Smooth muscle cell of the brain vasculature (primary cell): Measurements from ENCODE around the gene ADGRE3.
"Not testable (repeated sequence)": the region's sequence is repeated elsewhere in the genome, so short reads cannot be mapped to it uniquely, and the experiment has no call there.

ENCODE experiments used
- DNase-seq: peaks from one replicate; pipeline ENCODE4 v3.0.0-alpha.2; 2012; ENCODE audit warnings: low read depth, low spot score

Gene ADGRE3

DNA sequence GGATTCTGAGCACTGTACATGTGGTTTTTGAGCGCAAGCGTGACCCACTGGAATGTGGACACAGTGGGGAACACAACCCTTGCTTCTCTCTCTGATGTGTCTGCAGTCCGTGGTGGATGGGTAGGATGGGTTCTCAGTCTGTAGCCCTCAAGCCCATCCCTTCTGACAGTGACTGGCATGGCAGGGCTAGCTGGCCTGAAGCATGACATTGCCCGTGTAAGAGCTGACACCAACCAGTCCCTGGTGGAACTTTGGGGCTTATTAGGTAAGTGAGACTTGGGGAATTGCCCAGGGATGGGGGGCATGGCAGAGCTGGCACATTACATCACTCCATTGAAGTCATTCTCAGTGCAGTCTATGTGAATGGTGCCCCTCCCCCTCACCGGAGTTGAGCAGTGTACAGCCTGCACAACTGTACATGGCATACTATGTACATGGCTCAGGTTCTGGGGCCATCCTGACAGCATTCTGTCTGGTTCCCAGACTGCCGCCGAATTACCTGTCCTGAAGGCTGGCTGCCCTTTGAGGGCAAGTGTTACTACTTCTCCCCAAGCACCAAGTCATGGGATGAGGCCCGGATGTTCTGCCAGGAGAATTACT lies 75.0 kb downstream of the ADGRE3 start:
- no peak for DNase-seq

DNA sequence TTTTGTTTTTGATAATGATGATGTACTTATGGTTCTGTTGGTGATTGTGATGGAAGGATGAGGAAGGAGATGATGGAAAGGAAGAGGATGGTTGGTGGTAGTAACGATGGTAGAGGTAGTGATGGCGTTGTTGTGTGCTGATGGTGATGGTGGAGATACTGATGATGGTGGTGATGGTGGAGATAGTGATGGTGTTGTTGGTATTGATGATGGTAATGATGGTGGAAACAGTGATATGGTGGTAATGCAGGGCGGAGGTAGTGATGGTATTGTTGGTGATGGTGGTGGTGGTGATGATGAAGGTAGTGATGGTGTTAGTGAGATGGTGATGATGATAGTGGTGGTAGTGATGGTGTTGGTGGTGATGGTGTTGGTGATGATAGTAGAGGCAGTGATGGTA lies 79.1 kb downstream of the ADGRE3 start:
- DNase-seq = no peak

DNA sequence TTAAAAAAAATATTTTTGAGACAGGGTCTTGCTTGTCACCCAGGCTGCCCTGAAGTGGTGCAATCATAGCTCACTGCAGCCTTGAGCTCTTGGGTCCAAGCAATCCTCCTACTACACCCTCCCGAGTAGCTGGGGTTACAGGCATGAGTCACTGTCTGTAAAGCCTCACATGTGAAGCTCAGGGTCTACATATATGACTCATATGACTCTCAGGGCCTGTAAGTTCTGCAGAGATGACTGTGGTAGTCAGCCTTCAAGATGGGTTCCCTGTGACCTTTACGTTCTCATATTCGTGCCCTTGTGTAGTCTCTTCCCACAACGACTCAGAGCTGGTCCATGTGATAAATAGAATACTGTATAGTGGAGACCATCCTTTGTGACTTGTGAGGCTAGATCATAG lies 85.2 kb downstream of the ADGRE3 start:
- DNase-seq = not testable (repeated sequence)

DNA sequence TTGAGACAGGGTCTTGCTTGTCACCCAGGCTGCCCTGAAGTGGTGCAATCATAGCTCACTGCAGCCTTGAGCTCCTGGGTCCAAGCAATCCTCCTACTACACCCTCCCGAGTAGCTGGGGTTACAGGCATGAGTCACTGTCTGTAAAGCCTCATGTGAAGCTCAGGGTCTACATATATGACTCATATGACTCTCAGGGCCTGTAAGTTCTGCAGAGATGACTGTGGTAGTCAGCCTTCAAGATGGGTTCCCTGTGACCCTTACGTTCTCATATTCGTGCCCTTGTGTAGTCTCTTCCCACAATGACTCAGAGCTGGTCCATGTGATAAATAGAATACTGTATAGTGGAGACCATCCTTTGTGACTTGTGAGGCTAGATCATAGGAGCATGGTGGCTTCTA lies 89.5 kb downstream of the ADGRE3 start:
- not testable (repeated sequence) for DNase-seq

DNA sequence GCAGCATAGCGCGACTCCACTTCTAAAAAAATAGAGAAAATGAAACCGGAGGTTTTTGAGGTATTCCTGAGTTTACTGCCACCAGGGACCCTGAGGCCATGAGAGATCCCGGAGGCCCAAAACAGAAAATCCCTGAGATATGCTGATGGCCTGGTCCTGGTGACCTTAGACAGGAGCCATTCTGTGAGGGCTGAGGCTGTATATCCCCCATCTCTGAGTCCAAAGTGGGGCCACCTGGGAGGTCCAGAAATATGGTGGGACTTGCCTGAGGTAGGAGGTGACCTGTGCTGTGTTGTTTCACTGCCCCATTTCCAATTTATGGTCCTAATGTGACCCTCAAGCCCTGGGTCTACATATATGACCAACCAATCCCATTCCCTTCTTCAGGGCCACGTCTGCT lies 90.3 kb downstream of the ADGRE3 start:
- DNase-seq = not testable (repeated sequence)

DNA sequence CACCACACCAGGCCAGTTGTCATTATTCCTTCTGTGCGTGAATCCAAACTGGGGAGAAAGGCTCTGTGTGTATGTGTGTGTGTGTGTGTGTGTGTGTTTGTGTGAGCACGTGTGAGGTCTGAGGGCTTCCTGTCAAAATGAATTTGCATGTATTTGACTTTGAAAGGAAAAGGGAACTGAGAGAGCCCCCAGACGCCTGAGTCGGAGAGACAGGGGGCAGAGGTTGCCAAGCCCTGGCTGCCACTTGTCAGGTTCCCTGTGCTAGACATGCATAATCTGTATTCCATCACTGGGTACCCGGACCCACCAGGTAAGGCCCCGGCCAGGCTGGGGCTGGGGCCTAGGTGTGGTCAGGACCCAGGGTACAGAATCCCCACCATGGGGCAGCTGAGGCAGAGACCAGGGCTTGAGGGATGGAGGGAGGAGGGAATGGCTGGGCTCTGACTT lies 91.7 kb downstream of the ADGRE3 start, which contains the start of gene CLEC17A:
CLEC17A (plus strand) TSS at position 191 of the 447 bp plus-strand sequence; CDS start at position 268, 77 bp downstream.
- DNase-seq = no peak

DNA sequence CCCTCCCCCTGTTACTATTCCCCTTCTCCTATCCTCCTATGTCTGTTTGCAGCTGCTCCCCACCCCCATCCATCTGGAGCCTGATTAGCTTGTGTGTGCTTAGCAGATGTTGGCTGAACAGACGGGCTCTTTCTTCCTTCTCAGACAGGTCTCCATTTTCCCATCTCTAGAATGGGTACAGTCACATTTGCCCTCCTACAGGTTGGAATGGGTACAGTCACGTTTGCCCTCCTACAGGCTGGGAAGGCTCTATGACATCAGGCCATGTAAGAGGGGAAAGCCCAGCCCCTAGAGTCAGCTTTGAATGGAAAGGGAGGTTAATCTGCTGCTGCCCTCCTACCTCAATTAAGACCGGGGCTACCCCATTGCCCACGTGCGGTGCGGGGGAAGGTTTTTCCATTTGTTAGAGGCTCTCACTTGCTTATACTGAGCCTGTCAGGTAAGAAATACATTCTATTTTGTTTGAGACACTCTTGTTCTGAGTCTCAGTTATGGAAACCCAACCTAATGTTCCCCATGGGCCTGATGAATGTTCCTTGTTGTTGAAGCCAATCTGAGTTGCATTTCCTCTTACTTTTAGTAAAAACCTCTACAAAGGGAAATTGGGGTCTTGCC lies 93.9 kb downstream of the ADGRE3 start:
- no peak for DNase-seq

DNA sequence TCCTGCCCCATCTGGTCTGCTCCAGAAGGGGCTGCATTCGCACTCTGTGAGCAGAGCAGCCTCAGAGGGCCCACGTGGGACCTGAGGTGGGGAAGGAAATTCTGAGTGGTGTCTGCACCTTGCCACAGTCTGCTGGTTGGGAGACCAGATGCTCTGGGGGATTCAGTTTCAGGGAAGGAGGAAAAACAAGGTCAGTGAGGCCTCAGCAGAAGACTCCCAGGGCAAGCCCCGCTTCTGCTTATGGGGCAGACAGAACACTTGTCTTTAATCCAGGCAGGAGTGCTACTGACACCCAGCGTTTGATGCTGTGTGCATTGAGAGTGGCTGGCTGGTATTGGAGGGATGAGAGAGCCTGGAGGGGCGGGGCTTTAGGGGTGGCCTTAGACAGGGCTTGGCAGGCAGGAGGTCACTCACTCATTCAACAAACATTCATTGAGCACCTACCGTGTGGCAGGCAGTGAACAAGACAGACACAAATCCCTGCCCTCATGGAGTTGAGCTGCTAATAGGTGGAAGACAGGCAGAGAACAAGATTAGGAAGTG lies 96.7 kb downstream of the ADGRE3 start:
- DNase-seq = no peak

DNA sequence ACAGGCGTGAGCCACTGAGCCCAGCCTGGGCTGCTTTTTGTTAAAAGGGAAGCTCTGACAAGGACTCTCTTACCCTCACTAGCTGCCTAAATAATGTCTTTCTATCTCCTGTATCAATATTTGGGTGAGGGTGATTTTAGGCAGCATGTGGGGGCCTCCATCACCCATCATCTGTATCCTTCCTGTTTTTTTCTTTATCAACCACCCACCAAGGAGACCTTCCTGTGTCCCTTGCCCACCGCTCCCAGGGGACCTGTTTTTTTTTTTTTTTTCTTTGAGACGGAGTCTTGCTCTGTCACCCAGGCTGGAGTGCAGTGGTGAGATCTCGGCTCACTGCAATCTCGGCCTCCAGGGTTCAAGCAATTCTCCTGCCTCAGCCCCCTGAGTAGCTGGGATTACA lies 97.4 kb downstream of the ADGRE3 start:
- no peak for DNase-seq

DNA sequence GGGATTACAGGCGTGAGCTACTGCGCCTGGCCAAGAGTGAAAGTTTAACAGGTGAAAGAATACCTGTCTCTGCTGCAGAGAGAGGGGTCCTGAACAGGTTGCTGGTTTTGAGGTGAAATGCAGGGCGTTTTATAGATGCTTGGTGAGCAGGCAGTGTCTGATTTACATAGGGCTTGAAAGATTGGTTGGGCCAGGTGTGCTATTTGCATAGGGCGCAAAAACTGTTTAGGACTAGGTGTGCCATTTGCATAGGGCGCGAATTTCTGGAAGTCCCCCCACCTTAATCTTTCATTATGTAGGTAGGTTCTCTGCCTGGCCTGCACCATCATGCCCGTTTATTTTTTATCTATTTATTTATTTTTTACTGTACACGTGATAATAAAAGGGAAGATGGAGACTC lies 98.3 kb downstream of the ADGRE3 start:
- no peak for DNase-seq

DNA sequence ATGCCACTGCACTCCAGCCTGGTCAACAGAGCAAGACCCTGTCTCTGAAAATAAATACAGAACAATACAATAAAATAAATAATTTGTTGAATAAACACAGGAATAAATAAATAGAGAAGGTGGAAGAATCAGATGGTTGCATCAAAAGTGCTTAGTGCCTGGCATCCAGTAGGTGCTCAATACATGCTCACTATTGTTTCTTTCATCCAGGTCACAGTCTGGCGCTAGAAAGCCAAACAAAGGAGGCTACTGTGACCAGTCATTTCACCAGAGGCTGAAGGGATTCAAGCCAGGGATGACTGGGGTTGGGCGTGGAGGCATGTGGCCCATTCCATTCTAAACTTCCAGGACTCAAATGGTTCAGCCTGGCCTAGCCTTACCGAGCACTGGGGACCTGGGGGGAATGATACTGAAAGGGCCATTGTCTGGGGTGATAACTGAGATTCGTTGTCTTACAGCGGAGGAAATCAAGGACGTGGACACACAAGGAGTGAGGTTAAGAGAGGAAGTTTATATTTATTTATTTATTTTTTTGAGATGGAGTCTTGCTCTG lies 99.1 kb downstream of the ADGRE3 start:
- DNase-seq = no peak

DNA sequence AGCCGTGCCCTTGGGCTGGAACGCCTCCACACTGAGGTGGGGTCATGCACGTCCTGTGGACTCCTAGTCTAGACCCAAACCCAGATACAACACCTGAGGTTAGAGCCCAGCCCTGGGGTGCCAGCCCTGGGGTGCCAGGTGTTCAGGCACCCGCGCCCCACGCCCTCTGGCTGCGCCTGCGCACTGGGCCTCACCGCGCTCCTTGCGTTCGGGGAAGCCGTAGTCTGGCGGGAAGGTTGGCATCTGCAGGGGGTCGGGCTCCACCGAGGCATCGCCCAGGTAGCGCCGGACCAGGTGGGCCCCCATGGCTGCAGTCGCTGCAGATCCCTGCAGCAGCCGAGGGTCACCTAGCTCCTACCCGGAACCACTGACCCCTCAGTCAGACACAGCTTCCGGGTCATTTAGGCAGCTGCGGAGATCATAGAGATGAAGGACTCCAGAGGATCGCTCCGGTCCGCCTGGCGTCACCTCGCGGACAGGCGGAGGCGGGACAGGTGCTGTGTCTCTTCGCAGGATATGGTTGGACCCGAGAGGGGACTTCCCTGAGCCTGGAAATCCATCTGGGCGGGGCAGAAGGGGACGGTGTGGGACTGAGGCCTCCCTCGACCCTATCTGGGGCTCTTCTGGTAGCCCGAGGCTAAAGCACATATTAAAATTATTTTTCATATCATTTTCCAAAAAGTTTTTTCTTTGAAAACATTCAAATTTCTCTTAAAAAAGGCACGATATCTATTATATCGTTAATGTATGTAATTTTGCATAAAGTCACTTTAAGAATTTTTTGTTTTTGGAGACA lies 102.8 kb downstream of the ADGRE3 start, which contains the start of gene NDUFB7:
NDUFB7 (minus strand) TSS at position 372 of the 796 bp plus-strand sequence; CDS start at position 306, 66 bp downstream.
- DNase-seq = peak; percentile 87

DNA sequence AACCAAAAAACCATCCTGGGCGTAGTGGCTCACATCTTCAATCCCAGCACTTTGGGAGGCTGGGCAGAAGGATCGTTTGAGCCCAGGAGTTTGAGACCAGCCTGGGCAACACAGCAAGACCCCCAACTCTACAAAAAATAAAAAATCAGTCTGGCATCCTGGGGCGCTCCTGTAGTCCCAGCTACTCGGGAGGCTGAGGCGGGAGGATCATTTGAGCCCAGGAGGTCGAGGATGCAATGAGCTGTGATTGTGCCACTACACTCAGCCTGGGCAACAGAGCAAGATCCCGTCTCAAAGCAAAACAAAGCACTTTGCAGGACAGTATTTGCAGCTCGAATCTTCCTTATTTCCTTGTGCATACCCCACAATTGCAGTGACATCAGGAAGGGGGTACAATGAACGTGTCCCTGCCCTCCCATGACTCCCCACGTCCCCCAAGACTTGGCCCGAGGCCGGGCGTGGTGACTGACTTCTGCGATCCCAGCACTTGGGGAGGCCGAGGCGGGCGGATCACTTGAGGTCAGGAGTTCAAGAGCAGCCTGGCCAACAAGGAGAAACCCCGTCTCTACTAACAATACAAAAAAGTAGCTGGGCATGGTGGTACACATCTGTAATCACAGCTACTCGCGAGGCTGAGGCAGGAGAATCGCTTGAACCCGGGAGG lies 103.6 kb downstream of the ADGRE3 start:
- DNase-seq = no peak
